TTC549 (cell line): ENCODE results near the gene ADAM12.
"Not testable (repeated sequence)": the region's sequence is repeated elsewhere in the genome, so short reads cannot be mapped to it uniquely, and the experiment has no call there.

Experiments used
- FAIRE-seq: peaks from 2 replicates; lab custom pipeline; 2012; peaks lifted over from hg19 to GRCh38; lab: Jason Lieb, UNC

The ADAM12 gene

DNA sequence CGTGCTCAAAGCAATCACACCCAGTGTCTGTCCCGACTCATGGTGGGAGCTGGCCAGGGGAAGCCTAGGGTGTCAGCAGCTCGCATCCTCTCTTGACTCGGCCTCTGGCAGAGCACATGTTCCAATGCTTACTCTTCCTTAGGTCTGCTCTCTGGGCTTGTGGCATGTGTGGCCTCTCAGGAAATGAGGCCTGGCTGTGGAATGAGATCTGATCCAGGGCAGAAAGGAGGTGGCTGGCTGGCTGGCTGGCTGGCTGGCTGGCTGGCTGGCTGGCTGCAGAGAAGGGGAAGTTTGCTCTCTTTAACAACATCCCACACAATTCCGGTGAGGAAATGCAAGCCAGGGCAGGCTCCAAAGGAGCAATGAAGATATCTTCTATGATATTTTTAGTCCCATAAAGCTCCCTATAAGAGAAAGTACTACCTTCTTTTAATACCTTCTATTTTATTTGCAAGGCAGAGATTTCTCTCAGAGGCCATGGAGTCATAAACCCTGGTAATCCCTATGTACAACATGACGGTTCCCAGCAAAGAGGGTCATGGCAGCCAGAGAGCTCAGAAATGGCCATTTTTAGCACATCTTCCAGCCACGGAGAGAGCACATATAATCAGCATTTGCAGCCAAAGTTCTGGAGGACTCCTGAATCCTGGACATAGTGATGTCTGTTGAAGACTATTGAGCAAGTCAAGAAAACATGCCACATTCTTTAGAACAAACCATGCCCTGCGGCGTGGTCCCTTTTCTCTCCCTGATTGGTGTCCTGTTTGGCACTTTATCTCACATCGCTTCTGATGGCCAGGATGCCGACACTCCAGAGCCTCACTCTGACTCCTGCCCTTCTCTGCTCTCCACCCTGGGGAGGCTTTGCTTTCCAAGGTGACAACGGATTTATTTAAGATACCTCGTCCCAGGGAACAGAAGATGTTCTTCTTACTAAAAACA lies 338.2 kb downstream of the ADAM12 start:
- no peak for FAIRE-seq

- not testable (repeated sequence) for FAIRE-seq
These were observed 340.5 kb downstream of the ADAM12 start for GRCh38 chr10:126047749-126048148.

GRCh38 chr10:126046831-126047230 lies 341.4 kb downstream of the ADAM12 start:
- no peak for FAIRE-seq

- FAIRE-seq, result no peak
These were observed 342.4 kb downstream of the ADAM12 start for GRCh38 chr10:126045861-126046260.

- FAIRE-seq, result no peak
These were observed 344.9 kb downstream of the ADAM12 start for GRCh38 chr10:126043389-126043788.

DNA sequence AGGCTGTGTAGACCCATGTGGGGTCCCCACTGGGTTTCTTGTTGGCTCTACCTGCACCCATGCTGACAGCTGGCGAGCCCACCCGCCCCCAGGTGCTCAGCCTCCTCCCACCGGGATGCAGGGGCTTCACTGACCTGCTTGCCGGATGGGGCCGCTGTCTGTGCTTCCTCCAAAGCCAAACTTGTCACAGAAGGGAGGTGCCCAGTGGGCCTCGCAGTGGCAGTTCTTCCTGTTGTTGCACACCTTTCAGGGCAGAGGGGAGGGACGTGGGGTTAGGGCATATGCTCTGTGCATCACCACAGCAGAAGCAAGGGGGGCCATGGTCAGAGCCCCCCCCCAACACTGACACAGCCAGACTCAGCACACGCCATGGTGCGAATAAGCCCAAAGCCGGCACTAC lies 345.4 kb downstream of the ADAM12 start:
- no peak for FAIRE-seq

DNA sequence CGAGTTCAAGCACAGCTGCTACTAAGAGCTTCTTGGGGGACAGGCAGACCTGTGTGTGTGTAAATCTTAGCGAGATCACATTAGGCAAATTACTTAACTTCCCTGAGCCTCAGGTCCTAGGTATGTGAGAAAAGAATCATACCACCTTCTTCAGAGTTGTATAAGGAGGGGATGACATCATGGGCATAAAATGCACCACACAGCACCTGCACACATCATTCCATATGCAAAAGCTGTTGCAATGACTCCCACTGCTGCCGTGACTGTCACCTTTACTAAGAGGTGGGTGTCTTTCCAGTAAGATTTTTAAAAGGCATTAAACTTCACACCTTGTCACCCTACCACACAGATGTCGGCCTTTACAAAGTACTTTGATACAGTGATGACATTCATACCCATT lies 345.9 kb downstream of the ADAM12 start:
- no peak for FAIRE-seq

GRCh38 chr10:126041804-126042231 lies 346.5 kb downstream of the ADAM12 start:
- FAIRE-seq, result no peak

DNA sequence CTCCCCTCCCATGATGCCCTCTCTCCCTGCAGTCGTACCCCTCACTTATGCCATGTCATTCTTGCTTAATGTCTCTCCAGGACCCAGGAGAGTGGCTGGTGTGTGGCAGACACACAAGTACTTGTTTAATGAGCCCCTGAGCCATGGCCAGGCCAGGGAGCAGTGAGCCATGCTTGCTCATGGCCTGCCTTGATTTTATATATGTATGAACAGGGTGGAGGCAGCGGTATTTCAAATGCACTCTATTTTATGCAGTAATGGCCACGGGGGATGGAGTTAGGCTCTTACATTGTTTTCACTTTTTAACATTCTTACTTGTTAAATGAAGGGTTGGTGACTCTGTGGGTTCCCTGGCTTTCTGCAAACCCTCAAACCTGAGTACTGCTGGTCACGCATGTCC lies 347.2 kb downstream of the ADAM12 start:
- FAIRE-seq, result no peak

DNA sequence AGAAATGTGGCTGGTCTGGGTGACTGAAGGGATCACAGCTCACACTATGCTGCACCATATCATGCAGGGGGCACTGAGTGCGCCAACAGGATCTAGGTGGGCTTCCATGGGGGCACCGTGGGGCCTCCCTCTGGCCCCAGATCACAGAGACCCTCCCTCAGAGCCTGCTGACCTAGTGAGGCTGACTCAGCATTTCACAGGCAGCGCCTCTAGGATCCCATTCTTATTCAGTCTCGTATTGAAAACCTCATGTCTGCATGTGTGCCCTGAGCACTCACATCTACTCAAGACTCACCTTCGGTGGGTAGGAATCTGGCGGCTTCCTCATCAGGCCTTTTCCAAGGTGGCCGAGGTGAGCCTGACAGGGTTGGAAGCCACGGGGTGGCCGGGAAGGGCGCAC lies 350.3 kb downstream of the ADAM12 start:
- no peak for FAIRE-seq

GRCh38 chr10:126036515-126036914 lies 351.8 kb downstream of the ADAM12 start:
- no peak for FAIRE-seq

- FAIRE-seq, result no peak
These were observed 353.7 kb downstream of the ADAM12 start for GRCh38 chr10:126034586-126034985.

DNA sequence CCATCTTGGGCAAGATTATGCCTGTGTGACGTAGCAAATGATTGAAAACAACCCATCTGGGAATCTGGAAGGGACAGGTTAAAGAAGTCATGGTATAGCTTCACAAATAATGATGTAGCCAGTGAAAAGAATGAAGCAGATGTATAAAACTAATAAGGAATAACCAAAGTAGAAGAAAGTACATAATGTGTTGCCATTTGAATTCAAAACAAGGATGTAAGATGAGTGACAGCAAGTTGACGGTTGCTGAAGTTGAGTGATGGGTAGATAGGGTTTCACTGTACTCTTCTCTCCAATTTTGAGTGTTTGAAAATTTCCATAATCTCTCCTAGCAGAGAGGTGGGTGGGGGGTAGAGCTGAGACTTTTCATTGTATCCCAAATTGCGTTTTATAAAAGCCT lies 358.3 kb downstream of the ADAM12 start:
- no peak for FAIRE-seq

- FAIRE-seq, result no peak
These were observed 360.6 kb downstream of the ADAM12 start for GRCh38 chr10:126027692-126028091.

DNA sequence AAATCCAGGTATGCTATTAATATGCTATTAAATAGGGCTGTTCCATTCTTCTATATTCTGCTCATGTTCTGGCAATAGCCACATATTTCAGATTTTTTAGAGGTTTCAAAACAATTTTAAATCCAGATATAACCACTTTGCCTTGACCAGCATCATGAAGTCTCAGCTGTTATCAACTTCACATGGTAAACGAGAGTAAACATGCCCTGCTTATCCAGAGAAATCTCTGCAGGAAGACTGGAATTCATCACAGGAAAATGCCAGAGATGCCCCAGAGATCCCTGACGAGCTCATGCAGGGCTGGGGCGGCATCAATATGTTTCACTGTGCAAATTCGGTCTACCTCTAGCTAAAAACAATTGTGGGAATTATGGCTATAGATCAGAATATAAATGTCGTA lies 365.4 kb downstream of the ADAM12 start:
- no peak for FAIRE-seq

DNA sequence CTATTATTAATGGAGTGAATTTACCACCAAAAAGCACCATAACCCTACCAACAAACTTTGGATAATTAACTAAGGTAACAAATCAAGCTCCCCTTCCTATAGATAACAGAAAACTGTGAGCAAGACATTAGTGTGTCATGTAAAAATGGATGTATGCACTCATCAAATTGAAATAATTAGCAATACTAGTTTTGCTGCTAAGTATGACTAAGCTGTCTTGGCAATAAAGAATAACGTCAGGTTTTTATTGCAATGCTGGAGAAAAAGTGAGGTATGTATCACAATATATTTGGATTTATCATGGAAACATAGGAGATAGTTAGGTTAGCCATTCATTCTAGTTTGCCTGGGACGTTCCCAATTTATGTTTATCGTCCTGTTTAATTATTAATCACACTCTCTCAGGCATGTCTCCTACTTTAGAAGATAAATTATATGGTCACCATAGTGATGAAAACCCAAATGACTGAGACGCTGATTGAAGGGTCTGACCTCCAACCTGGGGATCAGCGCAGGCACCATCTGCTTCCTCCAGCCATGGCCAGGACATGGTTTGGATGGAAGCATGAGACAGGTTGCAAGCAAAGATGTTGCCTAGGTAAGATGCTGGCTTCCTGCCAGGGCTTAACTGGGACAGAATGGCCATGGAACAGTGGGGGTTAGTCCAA lies 366.3 kb downstream of the ADAM12 start:
- no peak for FAIRE-seq

GRCh38 chr10:126017961-126018560 lies 370.2 kb downstream of the ADAM12 start:
- FAIRE-seq, result no peak

- no peak for FAIRE-seq
These were observed 371.4 kb downstream of the ADAM12 start for GRCh38 chr10:126016882-126017281.

DNA sequence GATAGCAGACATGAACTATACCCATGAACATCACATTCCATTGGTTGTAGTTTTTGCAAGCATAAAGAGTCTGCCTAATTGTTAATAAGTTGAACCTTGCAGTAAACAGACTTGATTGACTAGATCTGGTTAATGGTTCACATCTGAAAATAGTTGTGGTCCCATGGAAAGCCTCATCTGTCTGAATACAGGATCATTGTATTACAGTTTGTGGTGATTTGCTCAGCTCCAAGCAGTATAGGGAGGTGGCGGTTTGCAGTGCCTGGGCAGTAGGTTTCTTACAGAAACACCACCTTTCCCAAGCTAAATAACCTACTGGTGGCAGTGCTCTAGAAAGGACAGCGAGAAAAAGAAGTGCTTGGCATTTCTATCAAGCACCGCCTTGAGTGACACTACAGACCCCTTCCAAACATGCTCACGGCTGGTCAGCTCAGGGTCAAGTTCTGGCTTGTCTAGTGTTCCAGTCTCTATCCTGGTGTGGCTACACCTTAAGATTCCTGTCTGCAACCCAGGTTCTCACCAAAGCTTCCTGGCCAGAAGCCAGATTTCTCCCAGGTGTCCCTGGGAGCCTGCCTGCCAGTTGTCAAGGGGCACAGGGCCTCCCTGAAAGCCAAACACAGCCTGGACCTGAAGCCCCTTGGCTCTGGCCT lies 372.0 kb downstream of the ADAM12 start:
- no peak for FAIRE-seq

DNA sequence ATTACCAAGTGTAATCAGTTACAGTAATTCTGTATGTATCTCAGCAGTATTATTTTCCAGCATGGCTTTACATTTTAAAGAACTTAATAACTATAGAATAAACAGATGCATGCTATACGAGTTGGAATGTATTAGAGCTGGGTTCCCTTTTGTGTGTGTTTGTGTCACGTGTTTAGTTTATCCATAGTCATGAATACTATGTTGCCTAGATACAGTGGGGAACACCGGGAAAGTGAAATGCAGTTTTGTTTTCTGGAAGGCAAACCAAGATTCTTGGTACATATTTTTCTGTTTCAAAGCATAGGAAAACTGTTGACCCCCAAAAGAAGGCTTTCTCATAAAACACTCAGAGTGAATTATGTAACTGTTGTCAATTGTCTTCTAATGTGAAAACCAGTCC lies 372.9 kb downstream of the ADAM12 start:
- FAIRE-seq, result no peak

- FAIRE-seq, result no peak
These were observed 374.0 kb downstream of the ADAM12 start for GRCh38 chr10:126014309-126014708.

DNA sequence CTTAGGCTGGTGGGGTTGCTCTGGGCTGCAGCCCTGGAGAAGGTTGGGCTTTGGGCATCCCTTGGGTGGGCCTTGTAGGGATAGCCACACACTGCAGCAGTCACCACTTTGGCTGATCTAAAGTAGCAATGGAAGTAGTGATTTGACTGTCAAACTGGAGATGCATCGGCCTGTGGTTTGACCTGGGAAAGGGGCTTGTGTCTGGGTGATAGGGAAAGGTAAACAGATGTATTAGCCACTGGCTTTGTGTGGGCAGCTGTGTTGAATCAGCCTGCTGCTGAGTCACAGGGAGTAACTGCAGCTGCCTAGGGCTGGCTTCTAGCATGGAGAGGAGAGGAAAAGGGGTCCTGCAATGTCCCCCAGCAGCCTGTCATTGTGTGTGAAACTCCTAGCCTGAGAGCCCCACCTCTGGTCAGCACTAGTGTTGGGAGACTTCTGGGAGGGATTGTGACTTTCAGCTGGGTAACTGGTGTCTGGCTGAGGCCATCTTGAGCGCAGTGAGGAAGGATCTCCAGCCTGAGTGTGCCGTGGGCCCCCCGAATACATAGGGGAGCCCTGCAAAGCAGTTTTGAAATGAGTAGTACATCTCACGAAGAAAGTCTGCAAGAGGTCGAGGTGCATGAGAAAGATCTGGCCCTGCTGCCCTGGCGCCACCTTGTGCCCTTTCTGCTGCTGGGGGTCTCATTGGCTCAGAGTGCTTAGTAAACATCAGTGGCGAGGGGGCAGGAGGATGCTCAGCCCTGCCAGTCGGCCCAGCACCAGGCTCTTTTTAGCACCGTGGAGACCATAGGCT lies 374.6 kb downstream of the ADAM12 start:
- FAIRE-seq, result no peak
